IPS DF 4.7 (cell line): ENCODE results near the gene TMEM245.

Source experiments
- DNase-seq: peaks from one replicate; pipeline ENCODE4 v3.0.0-alpha.2; 2013; ENCODE audit warnings: low spot score; ENCODE audit errors: extremely low read depth

TMEM245 gene

DNA sequence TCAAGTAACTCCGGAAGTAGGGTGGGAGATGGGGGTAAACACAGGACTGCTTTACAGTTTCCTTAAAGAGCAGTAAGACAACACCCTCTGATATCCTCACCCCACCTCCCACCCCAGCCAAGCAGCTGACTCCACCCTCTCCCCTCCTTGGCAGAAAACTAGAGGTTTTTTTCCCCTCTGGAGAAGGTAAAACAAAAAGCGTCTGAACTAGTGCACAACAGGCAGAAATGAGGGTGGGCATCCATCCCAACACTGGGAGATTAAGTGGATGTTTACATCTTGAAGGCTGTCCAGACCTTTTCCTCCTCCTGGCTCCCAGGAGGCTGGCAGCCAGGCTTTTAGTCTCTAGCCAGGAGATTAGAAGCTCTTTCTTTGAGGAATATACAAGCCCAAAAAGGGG is 92.6 kb downstream of the TMEM245 start:
- no peak for DNase-seq

GRCh38 chr9:109026306-109026705 is 93.4 kb downstream of the TMEM245 start:
- DNase-seq, result no peak

DNA sequence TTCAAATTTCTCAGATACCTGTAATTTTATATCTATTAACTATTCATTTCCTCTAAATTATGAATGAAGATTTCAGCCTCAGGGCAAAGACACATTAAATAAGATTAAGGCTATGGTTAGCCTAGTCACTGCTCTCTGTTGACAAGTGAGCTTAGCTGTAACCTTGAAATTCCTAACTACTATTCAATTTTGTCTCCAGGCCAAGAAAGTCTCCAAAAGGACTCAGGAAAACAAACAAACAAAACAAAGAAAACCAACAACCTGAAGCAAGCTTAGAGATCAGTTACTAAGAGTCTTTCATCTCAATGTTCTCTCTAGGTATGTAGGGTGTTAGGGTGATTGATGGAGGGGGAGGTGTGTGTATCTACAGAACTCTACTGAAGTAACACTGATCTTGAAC is 96.9 kb downstream of the TMEM245 start:
- no peak for DNase-seq

DNA sequence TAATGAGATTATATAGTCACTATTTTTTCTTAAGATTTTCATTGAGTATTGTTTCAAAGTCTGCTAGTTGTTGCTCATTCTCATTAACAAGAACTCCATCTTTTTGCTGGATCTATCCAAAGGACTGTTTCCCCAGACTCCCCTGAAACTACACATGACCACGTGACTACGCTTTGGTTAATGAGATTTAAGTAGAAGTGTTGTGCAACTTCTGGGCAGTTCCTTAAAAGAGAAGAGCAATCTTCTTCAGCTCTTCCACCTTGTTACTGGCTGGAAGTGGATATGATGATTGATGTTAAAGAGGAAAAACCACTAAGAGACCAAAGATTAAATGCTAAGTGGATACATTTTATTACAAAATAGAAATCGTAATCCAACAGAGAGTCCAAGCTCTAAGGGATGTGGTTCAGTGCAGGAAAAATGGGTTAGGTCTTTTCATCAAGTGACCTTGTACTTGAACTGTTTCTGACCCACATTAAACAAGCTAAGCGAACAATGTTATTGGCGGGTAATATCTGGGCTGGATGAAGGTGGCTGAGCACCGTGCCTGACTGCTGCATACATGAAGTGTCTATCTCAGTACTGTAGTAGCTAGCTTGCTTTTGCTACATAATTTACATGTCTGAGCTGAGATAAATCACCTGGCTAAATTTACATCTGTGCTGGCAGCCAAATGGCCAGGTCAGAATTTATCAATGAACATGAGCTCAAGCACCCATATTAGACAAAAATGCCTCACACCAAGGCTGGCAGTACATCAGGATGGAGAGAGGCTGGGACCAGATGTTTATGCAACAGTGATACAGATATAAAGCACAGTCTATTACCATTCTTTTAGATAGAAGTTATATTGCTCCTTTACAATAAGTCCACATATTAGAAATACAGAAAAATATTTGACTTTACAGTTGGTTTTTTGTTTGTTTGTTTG is 98.9 kb downstream of the TMEM245 start:
- DNase-seq, result no peak

DNA sequence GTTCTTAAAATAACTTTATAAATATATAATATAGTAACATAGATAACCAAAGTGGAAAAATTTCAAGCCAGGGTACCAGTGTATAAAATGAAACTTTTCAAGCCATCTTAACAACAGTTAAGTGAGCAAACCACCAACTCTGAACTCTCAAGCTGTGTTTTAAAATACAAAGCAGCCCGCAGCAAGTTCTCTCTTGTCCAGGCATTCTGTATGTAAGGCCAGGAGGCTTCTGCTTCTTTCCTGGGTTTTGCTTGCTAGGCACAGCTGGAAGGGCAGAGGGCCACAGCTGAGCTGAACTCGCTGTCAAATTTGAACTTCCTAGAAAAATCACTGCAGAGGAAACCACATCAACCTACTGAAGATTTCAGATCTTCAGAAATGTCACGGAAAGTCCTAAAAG is 99.6 kb downstream of the TMEM245 start:
- DNase-seq, result no peak

DNA sequence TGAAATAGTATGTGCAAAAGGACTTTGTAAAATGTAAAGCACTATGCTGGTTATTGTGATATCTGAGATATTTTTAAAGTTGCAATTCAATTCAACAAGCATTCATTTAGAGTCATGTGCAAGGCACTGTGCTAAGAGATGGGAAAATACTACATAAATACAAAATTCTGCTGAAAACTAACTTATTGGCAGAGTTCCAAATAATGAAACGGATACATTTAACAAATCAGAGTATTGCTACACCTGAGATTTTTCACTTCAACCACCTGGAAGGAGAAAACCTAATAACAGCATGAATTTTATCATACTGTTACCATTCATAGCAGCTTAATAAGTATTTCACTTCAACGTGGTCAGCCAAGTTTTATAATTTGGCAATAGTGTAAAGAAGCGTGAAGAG is 100.3 kb downstream of the TMEM245 start:
- no peak for DNase-seq

DNA sequence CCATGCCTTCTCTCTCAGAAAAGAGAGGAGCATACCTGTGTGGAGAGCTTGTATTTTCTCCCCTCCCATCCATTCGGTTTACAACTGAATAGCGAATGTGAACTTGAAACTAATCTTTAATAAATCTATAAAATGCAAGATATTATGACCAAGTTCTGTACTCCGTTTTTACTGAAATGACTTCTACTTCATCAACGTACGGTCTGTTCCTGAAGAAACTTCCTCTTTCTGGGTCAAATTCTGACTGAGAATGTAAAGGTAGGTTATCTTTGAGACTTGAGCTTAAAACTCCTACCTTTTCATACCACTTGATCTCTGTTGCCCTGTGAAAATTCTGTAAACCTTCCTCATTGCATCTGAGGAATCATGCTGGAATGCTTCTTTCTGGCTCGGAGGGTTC is 102.3 kb downstream of the TMEM245 start:
- DNase-seq, result no peak

DNA sequence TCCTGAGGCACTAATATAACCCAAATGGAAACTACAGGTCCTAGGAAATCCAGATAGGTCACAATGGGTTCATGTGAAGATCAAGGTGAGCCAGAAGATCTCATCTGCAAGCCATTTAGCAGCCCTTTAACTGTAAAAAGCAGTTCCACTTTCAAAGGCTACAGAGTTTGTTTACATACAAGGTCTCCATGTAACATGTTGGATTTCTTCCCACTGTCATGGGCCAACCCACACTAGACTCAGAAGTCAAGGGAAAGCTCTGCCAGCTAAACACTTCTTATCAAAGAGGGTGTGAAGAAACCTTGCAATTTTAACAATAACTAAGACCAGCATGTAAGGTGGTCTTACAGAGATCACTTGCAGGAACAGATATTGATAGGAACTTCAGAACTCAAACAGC is 102.7 kb downstream of the TMEM245 start:
- no peak for DNase-seq

- DNase-seq, result no peak
Measured at GRCh38 chr9:109016132-109016531, 103.6 kb downstream of the TMEM245 start.

DNA sequence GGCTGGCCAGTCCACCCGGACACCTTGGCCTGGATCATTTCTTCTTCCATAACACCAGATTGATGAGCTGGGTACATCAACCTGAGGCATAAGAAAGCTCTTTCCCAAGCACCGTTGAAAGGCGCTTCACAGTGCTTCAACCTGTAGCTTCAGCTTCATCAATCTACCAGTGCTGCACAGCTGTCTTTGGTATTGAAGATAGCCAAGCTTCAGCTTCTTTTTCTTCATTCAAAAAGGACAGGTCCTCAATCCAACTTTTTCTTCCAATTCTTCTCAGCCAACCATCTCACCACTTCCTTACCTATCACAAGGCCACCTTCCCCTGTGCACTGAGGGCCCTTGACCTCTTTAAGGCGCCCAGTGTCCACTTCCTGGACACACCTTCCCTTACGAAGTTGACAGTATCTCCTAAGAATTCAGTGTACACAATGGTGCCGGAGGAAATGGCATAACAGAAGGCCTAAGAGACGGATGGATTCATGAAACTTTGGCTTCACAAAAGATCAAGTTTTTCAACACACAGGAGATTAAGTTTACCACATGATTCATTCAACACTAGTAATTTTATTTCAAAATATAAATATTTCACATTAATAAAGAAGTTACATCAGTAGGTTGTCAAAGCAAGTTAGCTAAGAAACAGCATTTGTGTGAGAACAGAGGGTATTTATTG is 105.0 kb downstream of the TMEM245 start:
- DNase-seq, result no peak

- no peak for DNase-seq
Measured at GRCh38 chr9:109013679-109014607, 105.8 kb downstream of the TMEM245 start.

- DNase-seq, result peak; percentile 25
Measured at GRCh38 chr9:109012876-109013678, 106.7 kb downstream of the TMEM245 start, which contains the start of gene CTNNAL1. Gene CTNNAL1 (minus strand): TSS chr9:109013499. CDS start chr9:109013442, 57 bp downstream.

DNA sequence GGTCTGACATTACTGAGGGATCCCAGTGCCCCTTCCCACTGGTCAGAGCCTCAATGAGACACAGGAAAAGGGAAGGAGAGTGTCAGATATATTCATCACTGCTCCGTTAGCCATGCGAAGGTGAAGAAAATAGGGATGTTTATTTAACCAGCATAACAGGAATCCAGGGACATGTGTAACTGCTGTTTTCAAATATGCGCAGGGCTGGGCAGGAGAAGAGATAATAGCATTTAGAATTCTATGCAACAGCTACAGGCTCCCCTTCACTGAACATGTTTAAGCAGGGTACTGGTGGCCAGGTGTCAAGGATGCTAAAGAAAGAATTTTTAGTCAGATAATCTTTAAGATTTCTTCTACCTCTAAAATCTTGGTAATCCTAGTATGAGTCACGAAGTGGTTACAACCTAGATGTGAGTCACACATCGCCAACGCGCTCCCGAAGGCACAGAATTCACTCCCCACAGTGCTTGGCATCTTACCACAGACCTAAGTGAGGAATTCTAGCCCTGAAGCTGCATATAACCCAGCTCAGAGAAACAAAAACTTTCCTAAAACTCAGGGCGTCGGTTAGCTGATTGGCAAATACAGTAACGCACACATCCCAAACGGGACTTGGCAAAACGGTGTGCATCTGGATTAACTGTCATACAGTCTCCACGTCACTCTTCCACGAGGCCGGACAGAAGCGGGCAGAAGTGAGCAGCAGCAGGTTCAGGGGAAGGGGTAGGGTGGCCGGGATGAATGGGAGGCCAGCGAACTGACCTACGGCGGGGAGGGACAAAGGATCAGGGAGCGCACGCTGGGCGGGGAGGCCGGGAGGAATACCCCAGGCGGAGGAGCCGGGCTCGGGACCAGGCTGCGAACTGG is 107.5 kb downstream of the TMEM245 start:
- no peak for DNase-seq

DNA sequence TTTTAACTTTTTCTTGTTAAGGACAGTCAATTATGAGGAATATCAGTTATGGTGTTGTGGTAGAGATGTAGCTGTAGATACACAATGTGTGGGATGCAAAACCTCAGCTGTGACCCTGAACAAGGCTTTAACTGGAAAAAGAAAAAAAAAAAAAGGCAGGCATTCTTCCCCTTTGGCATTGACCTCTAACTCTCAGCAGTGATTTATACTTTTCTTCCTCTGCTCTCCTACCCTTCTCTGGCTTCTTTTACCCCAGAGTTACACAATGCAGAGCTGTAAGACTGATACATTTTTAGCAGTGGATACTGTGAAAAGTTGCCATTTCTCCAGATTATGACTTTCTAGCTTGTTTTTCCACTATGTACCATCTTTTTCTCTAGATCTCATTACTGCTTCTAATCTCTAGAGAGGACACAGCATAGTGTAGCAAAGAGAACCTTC is 108.5 kb downstream of the TMEM245 start:
- no peak for DNase-seq

DNA sequence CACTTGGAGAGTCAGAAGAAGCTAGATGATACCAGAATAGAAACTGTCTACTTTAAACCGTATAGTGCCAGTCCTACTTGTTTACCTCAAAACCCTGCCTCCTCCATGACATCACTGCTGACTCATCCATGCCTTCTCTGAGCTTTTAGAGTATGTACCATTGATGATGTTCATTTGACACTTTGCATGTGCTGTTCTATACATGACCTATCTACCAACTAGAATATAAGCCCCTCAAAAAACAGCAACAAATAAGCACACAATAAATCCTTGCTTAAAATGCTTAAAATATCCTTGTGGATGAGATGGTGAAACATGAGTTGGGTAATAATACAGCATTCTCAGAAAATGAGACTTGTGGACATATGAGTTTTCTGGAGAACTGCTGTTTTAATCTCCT is 109.0 kb downstream of the TMEM245 start:
- DNase-seq, result no peak

- DNase-seq, result no peak
Measured at GRCh38 chr9:109005678-109006077, 114.1 kb downstream of the TMEM245 start.

GRCh38 chr9:109003116-109003515 is 116.6 kb downstream of the TMEM245 start:
- no peak for DNase-seq

GRCh38 chr9:109002141-109002540 is 117.6 kb downstream of the TMEM245 start:
- no peak for DNase-seq

DNA sequence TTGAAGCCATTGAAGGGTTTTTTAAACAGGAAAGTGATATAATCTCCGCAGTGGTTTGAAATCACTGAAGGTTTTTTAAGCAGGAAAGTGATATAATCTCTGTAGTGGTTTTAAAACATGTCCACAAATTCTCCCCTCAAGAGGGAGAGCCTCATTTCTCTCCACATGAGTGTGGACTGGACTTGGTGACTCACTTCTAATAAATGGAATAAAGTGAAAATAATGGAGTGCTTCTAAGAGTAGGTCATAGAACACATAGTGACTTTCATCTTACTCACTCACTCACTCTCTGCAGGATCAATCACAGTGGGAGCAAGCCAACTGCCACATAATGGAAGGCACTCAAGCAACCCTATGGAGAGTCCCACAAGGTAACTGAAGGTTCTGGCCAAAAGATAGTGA is 118.5 kb downstream of the TMEM245 start:
- no peak for DNase-seq

GRCh38 chr9:108997112-108997511 is 122.6 kb downstream of the TMEM245 start:
- DNase-seq, result no peak
